Activated CD4-positive, CD25-positive, alpha-beta regulatory T cell (primary cell): ENCODE data around the gene STAU1.
"Not testable (repeated sequence)": the region's sequence is repeated elsewhere in the genome, so short reads cannot be mapped to it uniquely, and the experiment has no call there.

Experiments
- DNase-seq, 4 experiments: peaks; one replicate each; lab custom pipeline; 2025; lab: John Stamatoyannopoulos, UW

STAU1 gene

GRCh38 chr20:49115564-49115963 is 72.6 kb downstream of the STAU1 start:
- no peak for DNase-seq

GRCh38 chr20:49112596-49113274 is 75.4 kb downstream of the STAU1 start:
- no peak for DNase-seq

GRCh38 chr20:49110767-49111694 is 77.1 kb downstream of the STAU1 start:
- DNase-seq = no peak

- no peak for DNase-seq
Observed at GRCh38 chr20:49106328-49106727, 81.8 kb downstream of the STAU1 start.

GRCh38 chr20:49104979-49105547 is 83.1 kb downstream of the STAU1 start:
- not testable (repeated sequence) for DNase-seq

- no peak for DNase-seq
Observed at GRCh38 chr20:49104365-49104648, 83.8 kb downstream of the STAU1 start.

- DNase-seq = no peak
Observed at GRCh38 chr20:49103647-49104364, 84.3 kb downstream of the STAU1 start.

- no peak for DNase-seq
Observed at GRCh38 chr20:49103019-49103418, 85.1 kb downstream of the STAU1 start.

- DNase-seq = no peak
Observed at GRCh38 chr20:49100972-49101371, 87.2 kb downstream of the STAU1 start.

GRCh38 chr20:49100292-49100691 is 87.8 kb downstream of the STAU1 start:
- DNase-seq = not testable (repeated sequence)

GRCh38 chr20:49099011-49099410 is 89.1 kb downstream of the STAU1 start:
- no peak for DNase-seq

- DNase-seq = no peak
Observed at GRCh38 chr20:49098136-49098535, 90.0 kb downstream of the STAU1 start.

GRCh38 chr20:49097159-49097558 is 91.0 kb downstream of the STAU1 start:
- DNase-seq = no peak

- no peak for DNase-seq
Observed at GRCh38 chr20:49096203-49096730, 91.9 kb downstream of the STAU1 start.

GRCh38 chr20:49091762-49092161 is 96.4 kb downstream of the STAU1 start:
- DNase-seq = no peak

- no peak for DNase-seq
Observed at GRCh38 chr20:49091104-49091503, 97.0 kb downstream of the STAU1 start.

- DNase-seq = not testable (repeated sequence)
Observed at GRCh38 chr20:49082295-49082694, 105.8 kb downstream of the STAU1 start.

GRCh38 chr20:49078310-49078709 is 109.8 kb downstream of the STAU1 start:
- DNase-seq = no peak

GRCh38 chr20:49074521-49074920 is 113.6 kb downstream of the STAU1 start:
- DNase-seq = no peak
